NOMO-1 (cell line): ENCODE data around the gene MAMSTR.

Source experiments
- DNase-seq, 2 experiments: peaks; one replicate each; lab custom pipeline; 2025; ENCODE audit not compliant: unreplicated experiment in 2 of 2; lab: John Stamatoyannopoulos, UW

MAMSTR gene

DNA sequence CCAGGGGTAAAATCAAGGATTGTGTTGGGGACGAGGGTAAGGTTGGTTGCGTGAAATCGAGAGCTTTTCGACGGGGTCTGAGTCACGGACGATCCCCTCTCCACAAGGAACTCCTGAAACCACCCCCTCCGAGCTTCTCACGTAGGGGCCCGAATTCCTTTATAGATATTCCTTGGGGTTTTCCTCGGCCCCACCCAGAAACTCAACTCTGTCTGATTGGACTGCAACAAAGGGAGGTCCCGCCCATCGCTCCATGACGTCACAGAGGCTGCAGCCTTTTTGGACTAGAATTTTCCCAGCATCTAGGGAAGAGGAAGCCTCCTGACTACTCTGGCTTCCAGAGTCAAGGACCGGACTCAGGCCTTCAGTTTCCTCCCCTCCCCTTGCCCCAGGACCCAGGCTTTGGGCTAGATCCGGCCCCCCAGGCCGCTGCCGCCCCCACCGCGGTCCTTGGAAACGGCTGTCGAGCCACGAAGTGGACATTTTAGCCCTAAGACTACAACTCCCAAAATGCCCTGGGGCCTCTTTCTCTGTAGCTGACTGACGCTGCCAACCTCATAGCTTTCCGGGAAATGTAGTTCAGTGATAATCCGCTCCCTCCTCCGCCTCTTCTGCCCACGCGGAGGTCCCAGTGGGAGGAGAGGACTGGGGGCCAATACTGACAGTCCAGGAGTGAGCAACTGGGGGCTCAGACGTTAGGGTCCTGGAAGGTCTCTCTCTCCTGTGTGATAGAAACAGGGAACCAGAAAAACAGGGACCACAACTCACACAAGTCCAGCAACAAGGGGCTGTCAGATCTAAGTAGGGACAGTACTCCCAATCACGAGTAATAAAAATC, 27.4 kb upstream of the MAMSTR start, which contains the start of gene IZUMO1:
IZUMO1 (minus strand) TSS at position 172 of the 838 bp plus-strand sequence. CDS start 1,050 bp downstream, outside the sequence.
- DNase-seq: peak; percentile 87 to 88

GRCh38 chr19:48746110-48746509, 26.6 kb upstream of the MAMSTR start:
- DNase-seq: no peak

DNA sequence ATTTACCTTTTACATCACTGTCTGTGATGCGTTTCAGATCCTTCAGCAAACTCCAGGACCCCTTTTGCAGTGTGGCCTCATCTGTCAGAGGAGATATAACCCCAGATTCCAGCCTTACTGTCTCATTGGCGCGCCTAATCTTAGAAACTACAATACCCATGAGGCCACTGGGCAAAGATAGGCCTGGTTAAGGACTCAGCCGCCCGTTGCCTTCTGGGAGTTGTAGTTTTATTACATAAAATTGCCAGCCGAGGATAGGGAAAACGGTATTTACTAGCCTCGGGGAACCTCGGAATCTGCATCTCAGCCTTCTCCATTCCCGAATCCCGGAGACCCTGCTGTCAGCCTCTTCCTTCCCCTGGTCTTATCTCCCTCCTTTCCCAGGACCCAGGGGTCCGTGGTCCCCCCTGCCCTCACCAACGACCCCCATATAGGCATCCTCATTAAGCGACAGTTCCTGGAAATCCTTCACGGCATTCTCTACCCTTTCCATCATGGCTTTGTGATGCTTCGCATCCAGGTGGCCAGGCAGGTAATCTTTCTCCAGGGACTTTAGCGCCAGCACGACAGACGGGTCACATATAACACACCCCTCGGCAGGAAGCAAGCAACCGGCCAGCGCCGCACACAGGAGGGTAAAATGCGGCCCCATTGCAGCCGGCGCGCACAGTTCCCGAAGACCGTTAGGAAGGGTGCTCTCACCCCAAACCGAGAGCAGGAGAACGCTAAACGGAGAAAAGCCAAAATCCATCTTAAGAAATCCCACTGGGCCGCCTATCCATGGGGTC, 25.9 kb upstream of the MAMSTR start:
- peak; percentile 55 to 61 for DNase-seq

GRCh38 chr19:48742096-48742495, 22.6 kb upstream of the MAMSTR start:
- no peak for DNase-seq

DNA sequence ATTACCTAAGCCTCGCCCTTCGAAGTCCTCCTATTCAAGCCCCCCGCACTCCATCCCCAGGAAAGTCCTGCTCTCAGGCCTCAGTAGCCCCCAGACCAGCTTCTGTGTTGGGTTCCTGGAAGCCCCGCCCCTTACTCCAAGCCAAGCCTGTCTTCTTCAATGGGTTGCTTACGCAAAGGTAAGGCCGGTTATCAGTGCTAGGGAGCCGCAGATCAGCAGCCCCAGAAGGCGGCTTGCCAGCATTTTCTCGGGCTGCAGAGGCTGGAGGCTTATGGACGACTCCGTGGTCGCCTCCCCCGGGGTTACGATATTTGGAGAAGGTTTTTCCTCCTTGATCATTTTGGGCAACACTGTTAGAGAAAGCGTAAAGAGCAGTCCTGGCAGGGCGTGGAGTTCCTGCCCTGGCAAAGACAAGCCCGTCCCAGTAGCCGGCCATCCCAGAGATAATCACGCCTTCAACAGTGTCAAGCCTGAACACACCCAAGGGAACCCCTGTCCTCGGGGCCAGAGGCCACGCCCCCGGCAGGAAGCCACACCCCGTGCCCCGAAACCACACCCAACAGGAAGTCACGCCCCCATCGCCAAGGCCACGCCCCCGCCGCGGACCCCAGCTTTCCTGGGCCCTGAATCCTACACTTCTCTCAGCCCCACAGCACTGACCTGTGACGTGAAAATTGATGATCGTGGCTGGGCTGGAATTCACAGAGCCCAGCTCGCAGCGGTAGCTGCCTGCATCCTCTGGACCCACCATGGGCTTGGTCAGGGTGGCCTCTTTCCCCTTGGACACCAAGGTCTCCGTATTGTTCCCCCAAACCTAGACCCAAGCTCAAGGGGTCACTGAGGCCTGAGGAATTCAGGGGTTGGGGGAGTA, 21.8 kb upstream of the MAMSTR start:
- no peak for DNase-seq

GRCh38 chr19:48740164-48740972, 20.8 kb upstream of the MAMSTR start, which contains the start of gene RASIP1:
RASIP1 (minus strand) TSS chr19:48740610; CDS start chr19:48740282, 328 bp downstream.
- no peak for DNase-seq

DNA sequence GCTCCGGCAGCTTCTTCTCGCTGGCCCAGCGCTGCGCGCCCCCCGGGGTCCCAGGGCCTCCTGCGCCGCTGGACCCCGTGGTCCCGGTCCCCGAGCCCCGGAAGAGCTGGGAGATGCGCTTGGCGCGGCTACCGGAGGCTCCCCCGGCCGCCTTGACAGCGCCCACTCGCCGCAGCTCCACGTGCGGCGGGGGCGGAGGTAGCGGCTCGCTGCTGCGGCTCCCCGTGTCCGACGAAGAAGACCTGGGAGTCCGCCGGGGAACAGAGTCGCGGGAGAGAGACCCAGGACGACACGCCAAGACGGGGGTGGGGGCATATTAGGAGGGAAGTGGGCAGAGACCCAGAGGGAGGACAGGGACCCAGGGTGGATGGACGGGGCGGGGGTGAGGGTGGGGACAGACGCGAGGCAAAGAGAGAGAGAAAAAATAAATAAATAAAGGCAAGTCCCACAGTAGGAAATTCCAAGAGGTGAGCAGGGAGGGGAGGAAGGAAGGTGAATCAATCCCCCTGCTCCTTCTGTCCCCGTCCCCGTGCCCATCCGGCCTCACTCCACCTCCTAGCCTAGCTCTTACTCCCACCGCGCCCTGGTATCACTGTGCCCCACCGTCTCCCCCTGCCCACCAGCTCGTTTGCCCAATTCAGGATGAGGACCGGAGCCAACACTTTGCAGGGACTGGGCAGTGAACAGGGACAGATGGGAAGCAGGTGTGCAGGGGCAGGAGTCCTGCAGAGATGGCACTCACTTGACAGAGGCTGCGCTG, 20.1 kb upstream of the MAMSTR start:
- no peak for DNase-seq

GRCh38 chr19:48738557-48739403, 19.3 kb upstream of the MAMSTR start:
- peak; percentile 79 to 91 for DNase-seq

DNA sequence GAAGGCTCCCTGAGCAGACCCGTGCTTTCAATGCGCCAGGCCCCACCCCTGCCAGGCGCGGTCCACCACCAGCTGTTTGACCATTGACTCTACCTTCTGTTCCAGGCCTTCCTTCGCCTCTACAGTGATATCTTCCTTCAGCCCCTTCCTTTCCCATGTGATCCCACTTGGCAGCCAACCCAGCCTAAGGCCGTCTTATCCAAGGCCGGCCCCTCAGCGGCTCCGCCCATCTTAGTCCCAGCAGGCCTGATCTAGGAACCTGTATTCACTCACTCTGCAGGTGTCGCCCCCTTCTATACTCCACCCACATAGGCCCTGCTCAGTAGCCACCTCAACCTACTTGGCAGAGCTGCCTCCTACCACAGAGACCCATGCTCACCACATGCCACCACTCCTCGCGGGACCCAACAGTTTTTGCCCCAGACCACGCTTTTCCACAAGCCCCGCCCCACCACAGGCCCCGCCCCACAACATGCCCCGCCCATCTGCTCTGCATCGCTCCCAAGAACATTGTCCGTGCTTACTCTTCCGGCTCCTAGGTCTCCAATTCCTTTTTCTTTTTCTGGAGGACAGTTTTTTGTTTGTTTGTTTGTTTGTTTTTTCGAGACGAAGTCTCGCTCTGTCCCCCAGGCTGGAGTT, 18.0 kb upstream of the MAMSTR start:
- DNase-seq: no peak

DNA sequence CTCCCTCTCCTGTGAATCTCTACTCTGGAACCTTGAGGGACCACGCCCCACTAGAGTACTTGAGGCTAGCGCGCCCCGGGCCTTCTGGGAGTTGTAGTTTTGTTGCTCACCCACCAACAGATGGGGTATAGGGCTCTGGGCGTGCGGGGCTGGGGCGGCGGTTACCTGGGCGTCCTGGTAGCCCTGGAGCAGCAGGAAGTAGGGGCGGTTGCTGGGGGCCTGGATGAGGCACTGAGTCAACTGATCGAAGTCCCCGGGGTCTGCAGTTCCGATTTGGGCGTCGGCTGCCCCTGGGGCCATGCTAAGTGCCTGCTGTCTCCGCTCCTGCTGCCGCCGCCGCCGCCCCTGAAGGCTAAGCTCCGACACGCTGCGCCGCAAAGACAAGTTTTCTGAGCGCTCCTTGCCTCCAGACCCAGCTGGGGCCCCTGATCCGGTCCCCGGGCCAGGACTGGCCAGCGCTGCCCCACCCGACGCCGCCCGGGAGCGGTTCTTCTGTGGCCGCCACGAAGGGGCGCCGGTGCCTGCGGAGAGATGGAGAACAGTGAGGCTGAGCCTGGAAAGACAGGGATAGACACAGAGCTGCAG, 15.6 kb upstream of the MAMSTR start:
- DNase-seq: no peak

- DNase-seq: no peak
These were observed 15.1 kb upstream of the MAMSTR start for GRCh38 chr19:48734625-48735024.

- no peak for DNase-seq
These were observed 11.9 kb upstream of the MAMSTR start for GRCh38 chr19:48731452-48731851.

DNA sequence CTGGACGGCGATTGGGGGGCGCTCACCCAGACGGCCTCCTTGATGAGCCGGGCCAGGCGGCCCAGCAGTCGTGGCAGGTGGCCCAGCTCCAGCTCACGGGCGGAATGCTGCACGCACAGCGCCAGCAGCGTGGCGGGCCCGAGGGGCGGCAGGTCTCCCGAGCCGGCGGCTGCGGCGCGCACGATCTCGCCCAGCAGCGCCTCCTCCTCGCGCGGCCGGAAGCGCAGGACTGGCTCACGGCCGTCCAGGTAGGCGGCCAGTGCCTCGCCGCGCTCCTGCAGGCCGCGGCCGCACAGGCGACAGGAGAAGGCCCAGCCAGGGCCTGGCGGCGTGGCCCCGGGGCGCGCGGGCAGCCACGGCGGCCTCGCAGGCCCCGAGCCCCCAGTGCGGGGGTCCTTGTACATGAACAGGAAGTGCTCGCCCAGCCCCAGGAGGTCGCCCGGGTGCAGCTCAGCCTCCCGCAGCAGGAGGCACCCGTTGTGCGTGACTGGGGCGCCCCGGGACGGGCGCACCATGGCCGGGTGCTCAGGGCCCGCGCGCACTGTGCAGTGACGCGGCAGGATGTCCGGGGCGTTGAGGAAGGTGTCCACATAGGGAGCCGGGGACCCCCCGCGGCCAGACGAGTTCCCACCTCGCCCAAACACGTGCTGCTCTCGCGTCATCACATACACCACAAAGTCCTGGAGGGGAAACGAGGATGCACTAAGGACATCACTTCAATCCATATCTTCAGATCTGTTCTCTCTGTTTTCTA, 9.6 kb upstream of the MAMSTR start:
- no peak for DNase-seq

DNA sequence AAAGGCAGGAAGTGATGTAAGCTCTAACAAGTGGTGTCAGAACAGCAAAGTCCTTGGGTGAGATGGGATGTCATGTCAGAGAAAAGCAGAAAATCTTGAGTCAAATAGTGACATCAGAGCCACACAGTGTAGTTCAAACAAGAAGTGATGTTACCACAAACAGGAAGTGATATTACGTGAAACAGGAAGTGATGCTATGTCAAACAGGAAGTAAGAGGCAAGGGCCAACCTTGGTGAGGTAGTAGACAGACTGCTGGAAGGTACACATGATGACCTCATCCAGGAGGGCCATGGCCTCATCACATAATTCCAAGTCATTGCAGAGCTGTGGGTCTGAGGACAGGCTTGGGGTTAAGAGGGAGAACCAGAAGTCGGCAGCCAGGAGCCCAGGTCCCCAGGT, 7.0 kb upstream of the MAMSTR start:
- peak; percentile 71 to 79 for DNase-seq

DNA sequence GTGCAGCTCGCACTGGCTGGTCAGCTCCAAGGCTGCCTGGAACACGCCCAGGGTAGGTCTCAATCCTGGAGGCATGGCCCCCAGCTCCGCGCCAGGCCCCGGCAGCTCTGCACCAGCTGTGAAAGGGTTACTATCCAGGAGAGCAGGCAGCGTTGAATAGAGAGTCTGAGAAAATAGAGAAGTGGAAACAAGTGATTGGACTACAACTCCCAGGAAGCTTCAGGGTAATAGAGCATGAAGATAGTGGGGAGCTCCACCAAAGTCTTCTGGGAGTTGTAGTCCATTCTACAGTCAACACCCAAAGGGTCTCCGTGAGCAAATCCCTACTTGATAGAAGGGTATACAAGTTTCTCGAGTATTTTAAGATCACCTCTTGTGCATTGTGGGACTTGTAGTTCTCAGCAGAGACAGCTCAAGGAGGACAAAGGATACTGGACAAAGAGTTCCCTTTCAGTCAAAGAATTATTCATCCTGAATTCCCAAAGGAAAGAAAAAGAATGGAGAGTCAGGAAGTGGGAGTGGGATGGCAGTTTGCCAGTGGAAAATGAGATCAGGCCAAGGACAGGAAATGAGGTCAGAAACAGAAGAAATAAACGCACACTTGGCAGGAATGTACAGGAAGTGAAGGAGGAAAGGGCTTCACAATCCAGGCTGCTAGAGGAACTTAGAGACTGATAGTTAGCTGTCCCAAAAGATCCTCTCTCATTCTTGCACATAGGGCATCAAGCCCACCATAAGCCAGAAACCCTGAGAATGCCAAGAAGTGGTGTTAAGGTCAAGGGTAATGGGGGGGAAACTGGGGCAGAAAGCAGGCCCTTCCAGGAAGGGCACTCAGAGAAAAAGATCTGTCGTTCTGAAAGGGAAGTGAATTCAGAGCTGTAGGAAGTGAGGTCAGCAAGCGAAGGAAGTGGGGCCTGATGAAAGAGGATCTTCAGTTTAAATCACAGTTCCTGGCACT, 5.5 kb upstream of the MAMSTR start:
- DNase-seq: peak; percentile 52 to 87
